Measurements from ENCODE around the gene OSBPL2. TPM values are rescaled to one million over a fixed set of nuclear protein-coding genes. Genes with fewer than 3 reads are reported as not detected.

Gene OSBPL2
- polyA plus RNA-seq, 1 experiment = 20.5 TPM

- Histone ChIP-seq H3K4me3 (ENCODE audit: low read depth, low read length) (no peak overlapping the region), H3K36me3 (ENCODE audit: control insufficient read depth, insufficient read depth, low read length) (peaks cover 12% of the 10 kb centered on the region), H3K27me3 (ENCODE audit: control insufficient read depth, insufficient read depth, low read length) (no peaks in the 10 kb centered on the region)
- CTCF ChIA-PET = no interaction called here
- DNase-seq (ENCODE audit: low read depth) = no peak
- POLR2A ChIA-PET = no interaction called here
- no peak for TF ChIP-seq CTCF (IDR thresholded peaks at IDR 0.05; ENCODE audit: insufficient read depth, low read depth, low read length)
Observed at GRCh38 chr20:62254021-62254724, 15.9 kb downstream of the OSBPL2 start.

- no peak for DNase-seq (ENCODE audit: low read depth)
- H3K27me3 ChIP-seq (ENCODE audit: control insufficient read depth, insufficient read depth, low read length) = no peaks in the 10 kb centered on the region
- no peak overlapping the region for H3K4me3 ChIP-seq (ENCODE audit: low read depth, low read length)
- TF ChIP-seq CTCF (IDR thresholded peaks at IDR 0.05; ENCODE audit: insufficient read depth, low read depth, low read length) = no peak
- H3K36me3 ChIP-seq (ENCODE audit: control insufficient read depth, insufficient read depth, low read length) = peaks cover 19% of the 10 kb centered on the region
- CTCF ChIA-PET = no interaction called here
- POLR2A ChIA-PET = no interaction called here
Observed at GRCh38 chr20:62255976-62256375, 17.7 kb downstream of the OSBPL2 start.

- ChIA-PET CTCF (interaction anchor here (1.4 kb wide), 1 partner anchor 10 kb away, joined by 4 read pairs; no protein-coding TSS in a partner anchor), POLR2A (no interaction called here)
- TF ChIP-seq CTCF (IDR thresholded peaks at IDR 0.05; ENCODE audit: insufficient read depth, low read depth, low read length) = no peak
- Histone ChIP-seq H3K4me3 (ENCODE audit: low read depth, low read length) (no peak overlapping the region), H3K27me3 (ENCODE audit: control insufficient read depth, insufficient read depth, low read length) (no peaks in the 10 kb centered on the region), H3K36me3 (ENCODE audit: control insufficient read depth, insufficient read depth, low read length) (peaks cover 30% of the 10 kb centered on the region)
- peak; percentile 44 for DNase-seq (ENCODE audit: low read depth)
Observed at GRCh38 chr20:62258499-62259293, 20.4 kb downstream of the OSBPL2 start.

- POLR2A ChIA-PET = no interaction called here
- TF ChIP-seq CTCF (IDR thresholded peaks at IDR 0.05; ENCODE audit: insufficient read depth, low read depth, low read length) = no peak
- H3K4me3 ChIP-seq (ENCODE audit: low read depth, low read length) = no peak overlapping the region
- H3K27me3 ChIP-seq (ENCODE audit: control insufficient read depth, insufficient read depth, low read length) = no peaks in the 10 kb centered on the region
- H3K36me3 ChIP-seq (ENCODE audit: control insufficient read depth, insufficient read depth, low read length) = peaks cover 34% of the 10 kb centered on the region
- DNase-seq (ENCODE audit: low read depth) = no peak
- CTCF ChIA-PET = interaction anchor here (1.4 kb wide), 1 partner anchor 9 kb away, joined by 4 read pairs; no protein-coding TSS in a partner anchor
Observed at GRCh38 chr20:62259294-62259565, 20.9 kb downstream of the OSBPL2 start.

- ChIA-PET POLR2A (no interaction called here), CTCF (no interaction called here)
- TF ChIP-seq CTCF (IDR thresholded peaks at IDR 0.05; ENCODE audit: insufficient read depth, low read depth, low read length) = no peak
- no peak for DNase-seq (ENCODE audit: low read depth)
- Histone ChIP-seq H3K4me3 (ENCODE audit: low read depth, low read length) (no peak overlapping the region), H3K27me3 (ENCODE audit: control insufficient read depth, insufficient read depth, low read length) (no peaks in the 10 kb centered on the region), H3K36me3 (ENCODE audit: control insufficient read depth, insufficient read depth, low read length) (peaks cover 36% of the 10 kb centered on the region)
Observed at GRCh38 chr20:62262064-62262463, 23.7 kb downstream of the OSBPL2 start.
